SH-SY5Y (cell line): ENCODE results near the gene DPYD.

Experiments used
- GATA2 ChIP-seq: IDR thresholded peaks from 2 replicates; pipeline ENCODE4 v1.6.1; 2011; ENCODE audit warnings: mild to moderate bottlenecking, low read depth, low read length
- GATA3 ChIP-seq: IDR thresholded peaks from 2 replicates; pipeline ENCODE4 v1.6.1; 2011; ENCODE audit warnings: low read depth, mild to moderate bottlenecking, low read length, moderate library complexity

DNA sequence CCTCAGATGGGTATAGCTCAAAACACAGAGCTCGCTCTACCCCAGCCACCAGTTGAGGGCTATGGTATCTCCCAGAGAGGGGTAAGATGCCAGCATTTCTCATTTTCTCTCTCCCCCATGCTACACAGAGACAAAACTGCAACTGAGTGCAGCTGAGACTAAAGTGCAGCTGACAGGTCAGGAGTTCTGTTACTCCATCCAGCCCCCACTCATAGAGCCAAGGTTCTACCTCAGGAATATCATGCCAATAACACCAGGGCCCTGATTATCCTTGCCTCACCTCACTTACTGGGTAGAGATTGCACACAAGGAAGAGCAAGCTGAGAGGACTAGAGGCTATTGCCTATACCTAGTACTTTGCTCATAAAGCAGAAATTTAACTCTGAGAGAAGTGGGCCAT lies 34.6 kb downstream of the DPYD start:
- TF ChIP-seq GATA2 = no peak
- TF ChIP-seq GATA3 = no peak
